ENCODE measurements around the gene SORL1-AS1.
A peak's percentile ranks its signal among the peaks of the same experiment; 100 is the strongest.

The SORL1-AS1 gene

DNA sequence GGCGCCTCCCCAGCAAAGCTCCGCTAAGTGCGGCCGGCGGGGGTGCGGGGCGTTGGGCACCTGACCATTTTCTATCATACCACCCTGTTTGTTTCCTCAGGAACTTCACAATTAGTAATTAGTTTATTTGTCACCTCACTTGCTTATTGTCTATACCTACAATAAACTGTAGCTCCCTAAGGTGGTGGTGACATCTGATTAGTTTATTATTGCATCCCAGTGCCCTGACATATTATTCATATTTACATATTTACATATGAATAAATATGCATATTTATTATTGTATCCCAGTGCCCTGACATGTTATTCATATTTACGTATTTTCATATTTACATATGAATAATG lies 25.4 kb downstream of the SORL1-AS1 start:
- ChIA-PET CTCF (interaction anchor here (0.5 kb wide), 1 partner anchor 112 kb away, joined by 3 read pairs; no protein-coding TSS in a partner anchor), POLR2A (no interaction called here)
- DNase-seq (ENCODE audit: extremely low spot score) = no peak
- TF ChIP-seq ELF4 (IDR thresholded peaks at IDR 0.05) (no peak), ARNT (IDR thresholded peaks at IDR 0.05) (no peak), BHLHE40 (IDR thresholded peaks at IDR 0.05; ENCODE audit: borderline replicate concordance) (no peak), FOXA1 (IDR thresholded peaks at IDR 0.05) (no peak), TARDBP (IDR thresholded peaks at IDR 0.05) (no peak), FOXK2 (IDR thresholded peaks at IDR 0.05) (no peak), SUZ12 (IDR thresholded peaks at IDR 0.05) (no peak), NFRKB (IDR thresholded peaks at IDR 0.05) (no peak), SP1 (IDR thresholded peaks at IDR 0.05) (no peak)
- TF ChIP-seq, protein P1, sequence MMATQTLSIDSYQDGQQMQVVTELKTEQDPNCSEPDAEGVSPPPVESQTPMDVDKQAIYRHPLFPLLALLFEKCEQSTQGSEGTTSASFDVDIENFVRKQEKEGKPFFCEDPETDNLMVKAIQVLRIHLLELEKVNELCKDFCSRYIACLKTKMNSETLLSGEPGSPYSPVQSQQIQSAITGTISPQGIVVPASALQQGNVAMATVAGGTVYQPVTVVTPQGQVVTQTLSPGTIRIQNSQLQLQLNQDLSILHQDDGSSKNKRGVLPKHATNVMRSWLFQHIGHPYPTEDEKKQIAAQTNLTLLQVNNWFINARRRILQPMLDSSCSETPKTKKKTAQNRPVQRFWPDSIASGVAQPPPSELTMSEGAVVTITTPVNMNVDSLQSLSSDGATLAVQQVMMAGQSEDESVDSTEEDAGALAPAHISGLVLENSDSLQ (IDR thresholded peaks at IDR 0.05) = no peak

DNA sequence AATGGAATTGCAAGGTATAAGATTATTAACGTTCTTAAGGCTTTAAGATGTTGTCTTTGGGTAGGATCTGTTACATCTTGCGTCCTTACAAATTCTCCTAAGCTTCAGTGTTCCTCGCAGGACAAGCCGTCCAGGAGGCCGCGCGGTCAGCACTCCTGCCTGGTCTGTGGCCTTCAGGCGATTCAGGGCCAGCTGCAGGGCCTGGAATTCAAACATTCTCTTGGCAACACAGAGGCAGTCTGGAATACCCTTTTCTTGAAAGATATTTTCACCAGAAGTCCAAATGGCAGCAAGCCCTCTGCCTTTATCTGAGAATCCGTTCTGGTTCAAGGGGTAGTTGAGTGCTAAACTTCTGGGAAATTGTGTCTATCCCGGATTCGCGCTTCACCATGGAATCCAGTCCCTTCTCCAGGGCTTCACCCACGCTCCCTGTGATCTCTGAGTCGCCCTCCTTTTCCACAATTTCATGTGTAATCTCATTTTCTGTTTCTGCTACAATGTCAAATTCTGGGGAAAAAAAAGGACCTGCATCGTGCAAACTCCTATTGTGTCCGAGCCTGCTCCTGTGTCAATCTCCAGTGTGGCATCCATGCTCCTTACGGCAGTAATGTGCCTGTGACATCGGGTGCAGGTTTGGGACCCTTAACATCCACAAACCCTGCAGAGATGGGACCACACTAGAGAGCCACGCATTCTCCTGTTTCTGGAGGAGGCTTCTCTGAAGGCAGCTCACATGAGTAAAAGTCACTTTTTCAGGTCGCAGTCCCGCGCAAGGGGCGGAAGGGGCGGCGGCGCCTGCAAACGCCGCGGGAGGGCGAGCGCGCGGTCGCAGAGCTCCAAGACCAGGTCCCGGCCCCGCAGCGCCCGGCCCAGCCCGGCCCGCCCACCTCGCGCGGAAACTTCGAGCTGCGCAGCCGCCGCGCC lies 26.0 kb downstream of the SORL1-AS1 start:
- DNase-seq (ENCODE audit: extremely low spot score) = peak; percentile 42
- ChIA-PET POLR2A (no interaction called here), CTCF (interaction anchor here (0.5 kb wide), 1 partner anchor 111 kb away, joined by 3 read pairs; no protein-coding TSS in a partner anchor)
- TF ChIP-seq ZNF384 (IDR thresholded peaks at IDR 0.05) = no peak
- TF ChIP-seq BHLHE40 (IDR thresholded peaks at IDR 0.05; ENCODE audit: borderline replicate concordance) = no peak
- TF ChIP-seq SUZ12 (IDR thresholded peaks at IDR 0.05) = no peak
- no peak for TF ChIP-seq SP1 (IDR thresholded peaks at IDR 0.05)
- no peak for TF ChIP-seq FOXM1 (IDR thresholded peaks at IDR 0.05; ENCODE audit: borderline replicate concordance)
- TF ChIP-seq CTBP1 (IDR thresholded peaks at IDR 0.05; ENCODE audit: borderline replicate concordance) = no peak
- TF ChIP-seq, protein P1 (IDR thresholded peaks at IDR 0.05) = no peak
- TF ChIP-seq LEF1 (IDR thresholded peaks at IDR 0.05; ENCODE audit: borderline replicate concordance) = no peak

DNA sequence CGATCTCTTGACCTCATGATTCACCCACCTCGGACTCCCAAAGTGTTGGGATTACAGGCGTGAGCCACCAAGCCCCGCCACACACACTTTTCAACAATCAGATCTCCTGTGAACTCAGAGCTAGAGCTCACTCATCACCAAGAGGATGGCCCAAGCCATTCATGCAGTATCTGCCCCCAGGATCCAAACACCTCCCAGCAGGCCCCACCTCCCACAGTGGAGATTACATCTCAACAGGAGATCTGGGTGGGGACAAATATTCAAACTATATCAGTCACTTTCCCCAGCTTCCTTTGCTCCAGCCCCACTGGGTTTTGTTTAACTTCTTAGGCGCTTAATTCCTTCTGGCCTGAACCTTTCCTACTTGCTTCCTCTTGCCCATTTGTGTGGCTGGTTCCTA lies 26.9 kb downstream of the SORL1-AS1 start:
- CTCF ChIA-PET = no interaction called here
- no peak for TF ChIP-seq LEF1 (IDR thresholded peaks at IDR 0.05; ENCODE audit: borderline replicate concordance)
- no peak for TF ChIP-seq ELF4 (IDR thresholded peaks at IDR 0.05)
- no peak for TF ChIP-seq FOXM1 (IDR thresholded peaks at IDR 0.05; ENCODE audit: borderline replicate concordance)
- no peak for TF ChIP-seq CTBP1 (IDR thresholded peaks at IDR 0.05; ENCODE audit: borderline replicate concordance)
- TF ChIP-seq FOXA1 (IDR thresholded peaks at IDR 0.05) = no peak

DNA sequence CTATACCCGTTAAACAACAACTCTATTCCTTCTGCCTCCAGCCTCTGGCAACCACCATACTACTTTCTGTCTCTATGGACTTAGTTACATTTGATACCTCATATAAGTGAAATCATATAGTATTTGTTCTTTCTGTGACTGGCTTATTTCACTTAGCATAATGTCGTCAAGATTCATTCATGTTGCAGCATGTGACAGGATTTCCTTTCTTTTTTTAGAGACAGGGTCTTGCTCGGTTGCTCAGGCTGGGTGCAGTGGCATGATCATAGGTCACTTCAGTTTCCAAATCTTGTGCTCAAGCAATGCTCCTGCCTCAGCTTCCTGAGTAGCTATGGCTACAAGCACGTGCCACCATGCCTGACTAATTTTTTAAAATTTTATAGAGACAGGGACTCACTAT lies 30.1 kb downstream of the SORL1-AS1 start:
- TF ChIP-seq FOXK2 (IDR thresholded peaks at IDR 0.05) (no peak), ZNF384 (IDR thresholded peaks at IDR 0.05) (no peak), TARDBP (IDR thresholded peaks at IDR 0.05) (no peak), L3MBTL2 (conservative IDR thresholded peaks at IDR 0.05) (no peak), FOXM1 (IDR thresholded peaks at IDR 0.05; ENCODE audit: borderline replicate concordance) (no peak)
- TF ChIP-seq, protein P1 (IDR thresholded peaks at IDR 0.05) = no peak
- CTCF ChIA-PET = no interaction called here
- POLR2A ChIA-PET = no interaction called here
- DNase-seq (ENCODE audit: extremely low spot score) = no peak

More for the DNA sequence above, 26.9 kb downstream of the SORL1-AS1 start:
- POLR2A ChIA-PET = no interaction called here
- DNase-seq (ENCODE audit: extremely low spot score) = no peak

DNA sequence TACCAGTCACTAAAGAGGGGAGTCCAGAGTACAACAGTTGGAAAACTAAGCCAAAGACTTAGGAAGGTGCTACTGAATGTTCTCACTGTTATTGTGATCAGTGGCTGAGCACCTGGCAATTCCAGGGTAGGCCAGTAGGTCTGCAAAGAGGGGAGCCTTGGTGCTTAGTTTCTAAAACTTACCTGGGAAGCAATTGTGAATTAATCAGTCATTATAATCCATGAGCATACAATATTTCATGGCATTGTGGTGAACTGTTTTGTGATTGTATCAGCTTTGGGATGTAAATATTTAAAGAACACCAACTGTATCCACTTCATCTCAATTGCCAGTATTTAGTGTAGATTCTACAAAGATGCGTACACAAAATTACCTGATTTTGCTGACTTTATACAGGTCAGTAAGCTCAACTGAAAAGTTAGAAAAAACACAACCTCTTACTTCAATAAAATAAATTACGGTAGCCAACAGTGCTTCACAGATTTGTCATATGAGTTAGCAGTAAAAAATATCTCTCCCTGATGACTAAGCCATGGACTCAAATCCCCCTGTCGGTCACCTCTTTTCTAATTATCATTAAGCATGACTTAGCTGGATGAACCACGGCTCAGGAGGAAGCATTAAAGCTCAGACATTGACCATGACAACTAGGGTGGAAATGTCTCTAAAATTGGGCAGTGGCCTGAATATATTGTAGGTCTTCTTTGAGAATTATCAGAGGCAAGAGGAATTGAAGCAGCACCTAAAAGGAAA lies 31.4 kb downstream of the SORL1-AS1 start:
- no peak for TF ChIP-seq SUZ12 (IDR thresholded peaks at IDR 0.05)
- TF ChIP-seq TARDBP (IDR thresholded peaks at IDR 0.05) = no peak
- no peak for TF ChIP-seq NFRKB (IDR thresholded peaks at IDR 0.05)
- TF ChIP-seq ZNF384 (IDR thresholded peaks at IDR 0.05) = no peak
- no peak for TF ChIP-seq L3MBTL2 (conservative IDR thresholded peaks at IDR 0.05)
- no peak for TF ChIP-seq HDGF (IDR thresholded peaks at IDR 0.05; ENCODE audit: borderline replicate concordance)
- no peak for TF ChIP-seq FOXK2 (IDR thresholded peaks at IDR 0.05)
- TF ChIP-seq, protein P1 (IDR thresholded peaks at IDR 0.05) = no peak
- TF ChIP-seq CTBP1 (IDR thresholded peaks at IDR 0.05; ENCODE audit: borderline replicate concordance) = no peak
- TF ChIP-seq LEF1 (IDR thresholded peaks at IDR 0.05; ENCODE audit: borderline replicate concordance) = no peak
- no peak for TF ChIP-seq FOXM1 (IDR thresholded peaks at IDR 0.05; ENCODE audit: borderline replicate concordance)
- DNase-seq (ENCODE audit: extremely low spot score) = no peak
- CTCF ChIA-PET = interaction anchor here (0.6 to 1.1 kb wide), 2 partner anchors 12 to 16 kb away, joined by 3 to 4 read pairs; no protein-coding TSS in a partner anchor
- POLR2A ChIA-PET = no interaction called here
